NCI-H446 treated with DMSO at 0.1 percent for 48 hours (cell line): Measurements from ENCODE around the gene TM7SF3.

ENCODE experiments used
- DNase-seq: peaks from one replicate; lab custom pipeline; 2025; lab: John Stamatoyannopoulos, UW

Gene TM7SF3

GRCh38 chr12:27014859-27015729, 910 bp upstream of the TM7SF3 start:
- no peak for DNase-seq

- no peak for DNase-seq
Observed at GRCh38 chr12:27013611-27014084, 536 bp downstream of the TM7SF3 start.

- no peak for DNase-seq
Observed at GRCh38 chr12:27012982-27013255, 1.3 kb downstream of the TM7SF3 start.

GRCh38 chr12:27012239-27012981, 1.8 kb downstream of the TM7SF3 start:
- no peak for DNase-seq

GRCh38 chr12:27009881-27010301, 4.3 kb downstream of the TM7SF3 start:
- no peak for DNase-seq

- DNase-seq = no peak
Observed at GRCh38 chr12:27008081-27008480, 6.1 kb downstream of the TM7SF3 start.

- no peak for DNase-seq
Observed at GRCh38 chr12:27006797-27007467, 7.3 kb downstream of the TM7SF3 start.

GRCh38 chr12:27005495-27005894, 8.7 kb downstream of the TM7SF3 start:
- no peak for DNase-seq

GRCh38 chr12:27003421-27004381, 10.5 kb downstream of the TM7SF3 start:
- no peak for DNase-seq

GRCh38 chr12:27002141-27002540, 12.0 kb downstream of the TM7SF3 start:
- no peak for DNase-seq

- no peak for DNase-seq
Observed at GRCh38 chr12:27001663-27002062, 12.5 kb downstream of the TM7SF3 start.

- no peak for DNase-seq
Observed at GRCh38 chr12:27000961-27001360, 13.2 kb downstream of the TM7SF3 start.

GRCh38 chr12:26997003-26997402, 17.2 kb downstream of the TM7SF3 start:
- DNase-seq = no peak

- no peak for DNase-seq
Observed at GRCh38 chr12:26995706-26996105, 18.5 kb downstream of the TM7SF3 start.

- no peak for DNase-seq
Observed at GRCh38 chr12:26994109-26994508, 20.1 kb downstream of the TM7SF3 start.

- no peak for DNase-seq
Observed at GRCh38 chr12:26991826-26992225, 22.4 kb downstream of the TM7SF3 start.

- no peak for DNase-seq
Observed at GRCh38 chr12:26989873-26990272, 24.3 kb downstream of the TM7SF3 start.

GRCh38 chr12:26988703-26989102, 25.5 kb downstream of the TM7SF3 start:
- DNase-seq = no peak

- no peak for DNase-seq
Observed at GRCh38 chr12:26987634-26988424, 26.4 kb downstream of the TM7SF3 start.

- no peak for DNase-seq
Observed at GRCh38 chr12:26982866-26983265, 31.3 kb downstream of the TM7SF3 start.

- no peak for DNase-seq
Observed at GRCh38 chr12:26979733-26980132, 34.5 kb downstream of the TM7SF3 start.
